ENCODE data around the gene CR1L.
"Not testable (repeated sequence)": the region's sequence is repeated elsewhere in the genome, so short reads cannot be mapped to it uniquely, and the experiment has no call there.

The CR1L gene

DNA sequence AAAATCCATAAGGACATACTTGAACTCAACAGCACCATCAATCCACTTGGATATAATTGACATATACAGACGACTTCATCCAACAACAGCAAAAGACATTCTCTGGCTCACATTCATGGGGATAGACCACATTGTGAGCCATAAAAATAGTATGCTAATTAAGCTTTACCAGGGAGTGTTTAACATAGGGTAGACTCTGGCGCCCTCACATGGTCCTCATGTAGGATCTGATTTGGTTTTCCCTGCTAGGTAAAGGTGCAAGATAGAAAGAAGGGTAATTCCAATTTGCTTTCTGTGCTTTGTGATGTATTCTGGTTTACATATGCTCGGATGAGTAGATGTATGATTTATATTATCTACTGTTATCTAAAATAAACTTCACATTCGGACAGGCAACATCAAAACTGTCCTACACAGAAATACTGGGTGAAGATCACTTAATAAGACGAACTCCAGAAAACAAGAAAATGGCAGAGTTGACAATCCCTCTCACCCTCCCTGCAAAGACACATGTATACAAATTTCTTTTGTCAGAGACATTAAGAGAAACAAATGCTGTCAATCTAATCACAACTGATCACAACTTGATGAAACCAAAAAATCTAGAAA lies 27.7 kb downstream of the CR1L start:
- no peak overlapping the region for H3K4me3 ChIP-seq (ENCODE audit: low read depth, low read length)
- peak; percentile 9 for DNase-seq (ENCODE audit: low read depth)

DNA sequence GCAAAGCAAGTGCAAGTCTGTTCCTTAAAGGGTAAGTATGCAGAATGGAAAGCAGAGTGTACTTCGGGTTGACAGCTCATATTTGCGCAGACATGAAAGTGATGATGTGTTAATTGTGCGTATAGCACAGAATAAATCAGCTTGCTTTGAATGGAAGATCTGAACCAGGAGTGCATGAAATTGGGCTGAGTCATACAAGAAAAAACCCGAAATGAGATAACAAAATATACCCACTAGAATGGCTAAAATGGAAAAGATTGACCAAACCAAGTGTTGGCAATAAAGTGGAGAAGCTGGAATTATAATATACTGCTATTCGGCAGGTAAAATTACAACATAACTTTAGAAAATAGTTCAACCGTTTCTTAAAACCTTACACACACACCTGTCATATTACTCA lies 28.5 kb downstream of the CR1L start:
- H3K4me3 ChIP-seq (ENCODE audit: low read depth, low read length): no peak overlapping the region
- DNase-seq (ENCODE audit: low read depth): no peak

DNA sequence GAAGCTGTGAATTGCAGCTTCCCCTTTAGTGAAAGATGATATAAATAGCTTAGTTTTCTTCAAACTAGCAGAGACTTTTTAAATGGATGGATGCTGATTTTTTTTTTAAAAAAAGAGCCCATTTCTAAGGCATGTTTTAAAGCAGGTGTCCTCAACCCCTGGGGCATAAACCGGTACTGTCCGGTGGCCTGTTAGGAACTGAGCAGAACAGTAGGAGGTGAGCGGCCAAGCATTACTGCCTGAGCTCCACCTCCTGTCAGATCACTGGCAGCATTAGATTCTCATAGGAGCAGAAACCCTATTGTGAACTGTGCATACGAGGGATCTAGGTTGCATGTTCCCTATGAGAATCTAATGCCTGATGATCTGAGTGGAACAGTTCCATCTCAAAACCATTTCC lies 31.2 kb downstream of the CR1L start:
- DNase-seq (ENCODE audit: low read depth): no peak

DNA sequence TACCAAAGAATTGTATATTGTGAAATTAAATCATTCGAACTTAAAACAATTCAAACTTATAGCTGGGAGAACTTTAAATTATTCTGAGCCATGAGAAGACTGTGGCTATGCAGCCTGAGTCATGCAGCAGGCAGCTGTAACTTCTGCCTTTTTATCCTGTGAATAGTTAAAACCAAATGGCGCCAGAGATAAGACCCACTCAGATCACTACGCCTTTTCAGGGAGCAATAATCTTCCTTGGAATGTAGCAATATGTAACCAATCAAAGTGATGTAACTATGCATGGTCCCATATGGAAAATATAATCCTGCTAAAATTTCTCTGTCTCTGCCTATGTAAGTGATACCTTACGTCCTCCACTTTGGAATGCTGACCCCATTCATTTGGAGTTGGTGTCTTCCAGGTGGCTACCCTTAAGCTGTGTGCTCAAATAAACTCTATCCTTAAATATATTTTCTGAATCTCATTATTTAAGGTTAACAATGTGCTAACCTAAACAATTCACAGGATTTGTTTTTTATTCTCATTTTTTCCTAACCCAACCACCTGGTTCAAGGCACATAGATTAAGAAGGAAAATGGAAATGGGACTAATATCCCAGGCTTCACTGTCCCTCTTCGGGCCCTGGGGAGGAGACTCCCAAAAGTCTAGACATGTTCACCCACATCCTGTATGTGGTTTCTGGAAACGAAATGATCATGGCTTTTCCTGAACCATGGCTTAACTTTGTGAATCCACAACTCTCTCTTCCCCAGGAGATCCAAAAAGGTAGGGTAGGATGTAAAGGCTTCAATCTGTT lies 35.9 kb downstream of the CR1L start:
- DNase-seq (ENCODE audit: low read depth): peak; percentile 41

More for the DNA sequence above, 31.2 kb downstream of the CR1L start:
- no peak overlapping the region for H3K4me3 ChIP-seq (ENCODE audit: low read depth, low read length)

DNA sequence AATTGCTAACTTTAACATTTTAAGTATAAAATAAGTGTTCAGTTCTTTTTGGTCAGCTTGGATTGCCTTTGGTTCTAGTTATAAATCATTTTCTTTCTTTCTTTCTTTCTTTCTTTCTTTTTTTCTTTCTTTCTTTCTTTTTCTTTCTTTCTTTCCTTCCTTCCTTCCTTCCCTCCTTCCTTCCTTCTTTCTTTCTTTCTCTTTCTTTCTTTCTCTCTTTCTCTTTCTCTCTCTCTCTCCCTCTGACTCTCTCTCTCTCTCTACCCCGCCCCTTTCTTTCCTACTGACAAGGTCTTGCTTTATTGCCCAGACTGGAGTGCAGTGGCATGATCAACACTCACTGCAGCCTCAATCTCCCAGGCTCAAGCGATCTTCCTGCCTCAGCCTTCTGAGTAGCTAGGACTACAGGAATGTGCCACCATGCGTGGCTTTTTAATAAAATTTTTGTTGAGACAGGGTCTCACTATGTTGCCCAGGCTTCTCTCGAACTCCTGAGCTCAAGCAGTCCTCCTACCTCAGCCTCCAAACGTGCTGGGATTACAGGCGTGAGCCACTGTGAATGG lies 38.0 kb downstream of the CR1L start:
- H3K4me3 ChIP-seq (ENCODE audit: low read depth, low read length); DNase-seq (ENCODE audit: low read depth): not testable (repeated sequence)

More for the DNA sequence above, 35.9 kb downstream of the CR1L start:
- H3K4me3 ChIP-seq (ENCODE audit: low read depth, low read length): not testable (repeated sequence)

DNA sequence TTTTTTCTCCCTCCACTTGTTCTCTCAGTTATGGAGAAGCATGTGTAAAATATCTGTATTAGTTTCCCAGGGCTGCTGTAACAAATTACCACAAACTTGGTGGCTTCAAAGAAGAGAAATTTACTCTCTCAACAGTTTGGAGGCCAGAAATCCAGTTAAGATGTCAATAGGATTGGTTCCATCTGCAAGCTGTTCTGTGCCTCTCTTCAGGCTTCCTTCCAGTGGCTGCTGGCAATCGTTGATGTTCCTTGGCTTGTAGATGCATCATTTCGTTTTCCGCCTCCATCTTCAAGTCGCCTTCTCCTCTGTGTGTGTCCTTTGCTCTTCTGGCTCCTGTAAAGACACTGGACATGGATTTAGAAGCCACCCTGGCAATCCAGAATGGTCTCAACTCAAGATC lies 45.6 kb downstream of the CR1L start:
- H3K4me3 ChIP-seq (ENCODE audit: low read depth, low read length); DNase-seq (ENCODE audit: low read depth): not testable (repeated sequence)

DNA sequence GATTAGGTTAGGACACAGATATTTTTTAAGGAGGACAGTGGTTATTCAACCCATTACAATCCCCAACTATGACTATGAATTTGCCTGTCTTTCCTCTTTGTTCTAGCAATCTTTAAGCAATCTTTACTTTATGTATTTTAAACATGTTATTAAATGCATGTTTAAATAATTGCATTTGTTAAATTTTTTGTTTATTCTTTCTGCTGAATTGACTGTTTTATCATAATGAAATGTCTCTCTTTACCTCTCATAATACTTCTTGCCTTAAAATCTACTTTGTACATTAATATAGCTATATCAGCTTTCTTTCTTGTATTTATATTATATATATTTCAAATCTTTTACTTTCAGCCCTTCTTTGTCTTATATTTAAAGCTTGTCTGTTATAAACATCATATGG lies 46.1 kb downstream of the CR1L start:
- H3K4me3 ChIP-seq (ENCODE audit: low read depth, low read length): no peak overlapping the region
- DNase-seq (ENCODE audit: low read depth): no peak

DNA sequence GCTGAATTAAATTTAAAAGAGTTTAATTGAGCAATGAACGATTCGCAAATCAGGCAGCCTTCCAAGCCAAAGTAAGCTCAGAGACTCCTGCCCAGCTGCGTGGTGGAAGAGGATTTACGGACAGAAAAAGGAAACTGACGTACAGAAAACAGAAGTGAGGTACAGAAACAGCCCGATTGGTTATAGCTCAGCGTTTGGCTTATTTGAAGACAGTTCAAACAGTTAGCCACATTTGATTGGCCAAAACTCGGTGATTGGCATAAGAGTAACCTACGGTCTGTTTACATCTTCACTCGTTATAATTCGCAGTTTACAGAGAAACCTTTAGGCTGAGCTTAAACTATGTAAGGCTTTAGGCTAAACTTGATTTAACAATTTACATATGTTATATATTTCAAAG lies 46.9 kb downstream of the CR1L start:
- DNase-seq (ENCODE audit: low read depth): no peak
- no peak overlapping the region for H3K4me3 ChIP-seq (ENCODE audit: low read depth, low read length)

DNA sequence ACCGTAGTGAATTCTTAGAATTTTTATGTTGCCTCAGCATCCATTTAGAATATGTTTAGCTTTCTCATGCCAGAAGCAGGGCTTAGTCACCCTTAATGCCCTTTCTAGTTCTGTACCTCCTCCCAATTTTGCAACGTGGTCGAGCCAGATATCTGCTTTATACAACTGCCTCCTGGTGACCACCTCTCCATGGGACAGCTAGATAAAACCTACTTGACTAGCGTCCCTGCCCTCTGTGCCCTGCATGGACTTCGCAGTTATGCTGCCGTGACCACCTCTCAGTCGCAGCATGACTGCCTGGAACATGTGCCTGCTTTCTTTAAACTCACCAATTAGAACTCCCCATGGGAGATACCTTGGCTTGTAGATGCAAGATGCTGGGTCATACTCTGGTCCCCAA lies 47.4 kb downstream of the CR1L start:
- DNase-seq (ENCODE audit: low read depth); H3K4me3 ChIP-seq (ENCODE audit: low read depth, low read length): not testable (repeated sequence)

DNA sequence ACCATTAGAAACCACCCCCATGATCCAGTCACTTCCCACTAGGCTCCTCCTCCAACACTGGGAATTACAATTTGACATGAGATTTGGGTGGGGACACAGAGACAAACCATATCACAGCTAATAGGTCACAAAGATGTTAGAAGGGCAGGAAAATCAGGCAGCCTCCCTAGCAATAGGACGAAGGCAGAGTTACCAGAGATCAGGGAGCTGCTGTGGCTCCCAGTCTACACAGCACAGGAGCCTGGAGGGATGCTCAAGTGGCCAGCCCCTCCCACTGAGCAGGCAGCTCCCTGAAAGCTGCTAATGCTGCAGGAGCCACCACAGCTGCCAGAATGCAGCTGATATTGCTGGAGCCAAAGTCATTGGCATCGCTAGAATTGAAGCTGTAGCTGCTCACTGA lies 51.0 kb downstream of the CR1L start:
- no peak overlapping the region for H3K4me3 ChIP-seq (ENCODE audit: low read depth, low read length)
- no peak for DNase-seq (ENCODE audit: low read depth)

DNA sequence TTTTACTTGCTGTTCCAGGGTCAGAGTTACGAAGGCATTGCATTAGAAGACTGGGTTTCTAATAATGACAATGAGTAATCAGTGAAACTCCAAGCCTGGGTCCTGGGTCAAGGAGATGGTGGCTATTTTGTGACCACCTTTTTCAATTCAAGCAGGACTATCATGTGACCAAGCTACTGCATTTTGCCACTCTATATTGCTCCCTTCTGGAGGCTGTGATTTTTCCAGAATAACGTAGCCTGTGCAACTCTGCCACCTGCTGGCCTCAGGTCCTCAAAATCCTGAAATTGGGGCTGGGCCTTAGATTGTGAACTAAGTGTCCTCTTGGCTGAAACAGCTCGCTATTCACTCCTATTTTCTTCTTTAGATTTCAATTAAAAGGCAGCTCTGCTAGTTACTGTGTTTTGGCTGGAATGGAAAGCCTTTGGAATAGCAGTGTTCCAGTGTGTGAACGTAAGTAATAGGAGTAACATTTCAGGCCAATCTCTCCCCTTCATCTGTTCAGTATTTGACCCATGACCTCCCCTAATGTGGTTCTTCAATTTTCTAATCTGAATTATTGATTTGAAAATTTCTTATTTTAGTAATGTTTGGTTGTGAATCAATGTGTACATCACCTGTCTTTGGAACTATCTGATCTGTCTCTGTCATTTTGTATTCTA lies 54.0 kb downstream of the CR1L start:
- peak; percentile 12 for DNase-seq (ENCODE audit: low read depth)
- H3K4me3 ChIP-seq (ENCODE audit: low read depth, low read length): no peak overlapping the region

DNA sequence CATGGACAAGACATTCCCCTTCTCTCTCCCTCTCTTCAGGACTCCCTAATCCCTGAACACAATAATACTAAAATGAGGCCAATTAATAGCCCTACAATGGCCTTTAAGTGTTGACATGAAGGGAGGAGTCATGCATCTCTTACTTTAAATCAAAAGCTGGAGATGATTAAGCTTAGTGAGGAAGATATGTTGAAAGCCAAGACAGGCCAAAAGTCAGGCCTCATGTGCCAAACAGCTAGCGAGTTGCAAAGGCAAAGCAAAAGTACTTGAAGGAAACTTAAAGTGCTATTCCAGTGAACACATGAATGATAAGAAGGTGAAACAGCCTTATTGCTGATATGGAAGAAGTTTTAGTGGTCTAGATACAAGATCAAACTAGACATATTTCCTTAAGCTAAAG lies 57.4 kb downstream of the CR1L start:
- H3K4me3 ChIP-seq (ENCODE audit: low read depth, low read length): no peak overlapping the region
- DNase-seq (ENCODE audit: low read depth): peak; percentile 7

DNA sequence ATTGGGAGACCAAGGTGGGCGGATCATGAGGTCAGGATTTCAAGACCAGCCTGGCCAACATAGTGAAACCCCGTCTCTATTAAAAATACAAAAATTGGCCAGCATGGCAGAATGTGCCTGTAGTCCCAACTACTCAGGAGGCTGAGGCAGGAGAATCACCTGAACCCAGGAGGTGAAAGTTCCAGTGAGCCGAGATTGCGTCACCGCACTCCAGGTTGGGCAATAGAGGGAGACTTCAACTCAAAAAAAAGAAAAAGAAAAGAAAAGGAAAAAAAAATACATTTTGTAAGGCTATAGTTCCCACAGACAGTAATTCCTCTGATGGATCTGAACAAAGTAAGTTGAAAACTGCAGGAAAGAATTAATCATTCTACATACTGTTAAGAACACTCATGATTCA lies 58.8 kb downstream of the CR1L start:
- no peak for DNase-seq (ENCODE audit: low read depth)

DNA sequence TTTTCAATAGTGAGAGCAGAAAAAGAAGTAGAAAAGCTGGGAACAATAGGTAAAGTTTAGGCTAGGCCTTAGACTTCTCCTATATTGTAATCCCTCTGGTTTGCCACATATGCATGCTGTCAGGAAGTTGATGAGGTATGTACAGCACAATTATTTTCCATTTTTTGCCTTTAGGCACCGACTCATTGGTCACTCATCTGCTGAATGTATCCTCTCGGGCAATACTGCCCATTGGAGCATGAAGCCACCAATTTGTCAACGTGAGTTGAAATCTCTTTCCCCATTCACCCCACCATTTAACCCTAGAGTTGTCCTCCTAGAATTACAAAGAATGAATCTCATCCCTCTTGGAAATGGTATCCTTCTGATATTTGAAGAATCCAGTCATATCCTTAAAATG lies 63.1 kb downstream of the CR1L start:
- H3K4me3 ChIP-seq (ENCODE audit: low read depth, low read length); DNase-seq (ENCODE audit: low read depth): not testable (repeated sequence)

More for the DNA sequence above, 58.8 kb downstream of the CR1L start:
- no peak overlapping the region for H3K4me3 ChIP-seq (ENCODE audit: low read depth, low read length)

DNA sequence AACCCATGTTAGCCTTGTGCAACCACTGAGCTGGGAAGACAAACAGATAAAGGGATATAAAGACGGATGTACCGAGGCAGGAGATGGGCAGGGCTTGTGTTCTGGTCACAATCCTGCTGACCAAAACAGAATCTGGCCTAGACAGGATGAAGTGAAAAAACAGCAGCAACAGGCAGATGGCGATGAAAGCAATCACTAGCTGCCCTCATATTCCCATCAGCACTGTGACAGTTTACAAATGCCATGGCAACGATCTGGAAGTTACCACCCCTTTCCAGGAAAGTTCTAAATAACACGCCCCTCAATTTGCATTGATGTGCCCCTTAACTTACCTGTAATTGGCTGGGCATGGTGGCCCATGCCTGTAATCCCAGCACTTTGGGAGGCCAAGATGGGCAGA lies 66.4 kb downstream of the CR1L start:
- DNase-seq (ENCODE audit: low read depth): no peak
- no peak overlapping the region for H3K4me3 ChIP-seq (ENCODE audit: low read depth, low read length)

DNA sequence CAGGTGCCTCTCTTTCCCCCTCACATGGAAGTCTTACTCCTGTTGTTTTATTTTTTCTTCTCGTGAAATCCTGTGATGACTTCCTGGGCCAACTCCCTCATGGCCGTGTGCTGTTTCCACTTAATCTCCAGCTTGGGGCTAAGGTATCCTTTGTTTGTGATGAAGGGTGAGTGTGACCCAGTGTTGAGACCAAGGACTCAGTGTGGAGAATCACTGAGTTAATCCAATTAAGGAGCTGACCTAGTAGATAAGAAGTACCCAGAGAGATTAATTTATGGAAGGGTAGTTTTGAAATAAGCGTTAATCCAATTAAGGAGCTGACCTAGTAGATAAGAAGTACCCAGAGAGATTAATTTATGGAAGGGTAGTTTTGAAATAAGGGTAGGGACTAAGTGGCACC lies 67.8 kb downstream of the CR1L start:
- H3K4me3 ChIP-seq (ENCODE audit: low read depth, low read length); DNase-seq (ENCODE audit: low read depth): not testable (repeated sequence)

DNA sequence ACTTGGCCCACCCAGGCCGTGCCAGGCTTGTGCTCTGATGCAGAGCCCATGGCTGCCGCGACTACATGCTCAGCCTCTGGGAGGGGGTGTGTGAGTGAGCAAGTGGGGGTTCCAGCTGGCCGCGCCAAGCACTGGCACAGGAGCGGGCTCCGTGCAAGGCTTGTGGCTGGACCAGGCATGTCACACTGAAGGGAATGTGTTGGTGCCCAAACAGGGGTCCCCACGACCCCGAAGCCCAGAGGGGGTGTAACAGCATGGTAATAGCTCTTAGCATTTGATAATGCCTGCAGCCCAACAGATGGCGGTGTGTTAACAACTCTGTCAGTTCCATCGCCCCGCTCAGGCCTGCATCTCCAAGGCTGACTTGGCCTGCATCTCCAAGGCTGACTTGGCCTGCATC lies 68.6 kb downstream of the CR1L start:
- DNase-seq (ENCODE audit: low read depth): no peak
- no peak overlapping the region for H3K4me3 ChIP-seq (ENCODE audit: low read depth, low read length)

DNA sequence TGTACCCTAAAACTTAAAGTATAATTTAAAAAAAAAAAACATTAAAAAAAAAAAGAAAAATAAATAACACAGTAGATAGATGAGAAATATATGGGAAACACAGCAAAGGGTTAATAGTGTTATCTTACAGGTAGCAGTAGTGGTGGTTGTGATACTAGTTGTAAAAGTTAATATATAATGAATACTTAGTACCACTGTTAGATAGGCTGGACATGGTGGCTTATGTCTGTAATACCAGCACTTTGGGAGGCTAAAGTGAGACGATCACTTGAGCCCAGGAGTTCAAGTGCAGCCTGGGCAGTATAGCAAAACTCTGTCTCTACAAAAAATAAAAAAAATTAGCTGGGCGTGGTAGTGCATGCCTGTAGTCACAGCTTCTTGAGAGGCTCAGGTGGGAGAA lies 74.3 kb downstream of the CR1L start:
- H3K4me3 ChIP-seq (ENCODE audit: low read depth, low read length): no peak overlapping the region
- DNase-seq (ENCODE audit: low read depth): no peak

DNA sequence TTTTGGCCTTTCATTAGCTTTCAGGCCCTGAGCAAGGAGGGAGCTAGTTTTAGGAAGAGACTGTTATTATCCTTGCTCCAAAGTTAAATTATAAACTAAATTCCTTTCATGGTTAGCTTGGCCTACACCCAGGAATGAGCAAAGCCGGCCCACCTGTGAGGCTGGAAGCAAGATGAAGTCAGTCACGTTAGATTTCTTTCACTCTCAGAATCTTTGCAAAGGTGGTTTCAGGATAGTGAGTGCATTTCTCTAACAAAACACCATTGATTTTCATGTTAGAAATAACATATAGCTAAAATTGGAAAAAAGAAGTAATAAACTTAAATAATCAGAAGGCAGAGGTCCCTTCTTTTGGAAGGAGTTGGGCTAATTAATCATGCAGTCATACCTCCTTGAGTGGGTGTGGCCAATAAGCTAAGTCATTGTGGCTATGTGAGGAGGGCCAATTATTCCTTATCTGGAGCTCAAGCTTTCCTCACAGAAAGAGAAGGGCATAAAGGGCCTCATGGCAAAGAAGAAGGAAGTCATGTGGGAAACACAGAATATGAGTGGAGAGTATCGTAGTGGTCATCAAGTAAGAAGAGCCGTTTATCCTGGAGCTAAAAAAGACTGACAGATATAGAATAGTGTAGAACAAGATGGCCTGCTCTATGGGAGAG lies 83.4 kb downstream of the CR1L start:
- not testable (repeated sequence) for DNase-seq (ENCODE audit: low read depth); H3K4me3 ChIP-seq (ENCODE audit: low read depth, low read length)

Measured in skeletal muscle cell (primary cell).